GM23338 (cell line): ENCODE measurements around the gene ITPR2. TPM values are rescaled to one million over a fixed set of nuclear protein-coding genes. Genes with fewer than 3 reads are reported as not detected.

ENCODE experiments used
- ATAC-seq: fragments of 200-7000 bp; cut with Tn5 transposase; 3 replicates; pipeline ENCODE4 v1.9.1; 2020
- DNase-seq: peaks from one replicate; pipeline ENCODE4 v3.0.0-alpha.2; 2015; ENCODE audit warnings: low spot score
- H2AFZ ChIP-seq: fragments of 200-600 bp; sonication (generic); 2 replicates; pipeline ENCODE4 v1.8.0; 2016; ENCODE audit warnings: antibody characterized with exemption, mild to moderate bottlenecking, moderate library complexity
- H3F3A ChIP-seq: fragments of 200-600 bp; sonication (generic); replicated peaks from 2 replicates; pipeline ENCODE4 v1.8.0; 2017; ENCODE audit warnings: antibody characterized with exemption, mixed run types, low read depth
- H3K27ac ChIP-seq: fragments of 200-600 bp; sonication (generic); 2 replicates; pipeline ENCODE4 v1.6.1; 2016; ENCODE audit warnings: low read depth
- H3K27me3 ChIP-seq: fragments of 200-600 bp; sonication (generic); 2 replicates; pipeline ENCODE4 v1.8.0; 2016; ENCODE audit warnings: mild to moderate bottlenecking, mixed run types, moderate library complexity; ENCODE audit not compliant: insufficient read depth
- H3K36me3 ChIP-seq: fragments of 200-600 bp; sonication (generic); 2 replicates; pipeline ENCODE4 v1.8.0; 2016; ENCODE audit warnings: mild to moderate bottlenecking; ENCODE audit not compliant: insufficient read depth
- H3K4me1 ChIP-seq: fragments of 200-600 bp; sonication (generic); 2 replicates; pipeline ENCODE4 v1.8.0; 2016; ENCODE audit warnings: mild to moderate bottlenecking, moderate library complexity; ENCODE audit not compliant: insufficient read depth
- H3K4me2 ChIP-seq: fragments of 200-600 bp; sonication (generic); 2 replicates; pipeline ENCODE4 v1.7.1; 2017; ENCODE audit warnings: mixed run types
- H3K4me3 ChIP-seq: fragments of 200-600 bp; sonication (generic); 2 replicates; pipeline ENCODE4 v1.6.1; 2016; ENCODE audit warnings: mixed run types
- H3K79me2 ChIP-seq: fragments of 200-600 bp; sonication (generic); replicated peaks from 2 replicates; pipeline ENCODE4 v1.8.0; 2017; ENCODE audit warnings: mild to moderate bottlenecking; ENCODE audit not compliant: insufficient read depth
- H3K9me2 ChIP-seq: fragments of 200-600 bp; sonication (generic); 2 replicates; pipeline ENCODE4 v1.8.0; 2017; ENCODE audit not compliant: insufficient read depth
- H4K20me1 ChIP-seq: fragments of 200-600 bp; sonication (generic); replicated peaks from 2 replicates; pipeline ENCODE4 v1.8.0; 2017; ENCODE audit warnings: mild to moderate bottlenecking; ENCODE audit not compliant: insufficient read depth
- H3K27ac Mint-ChIP-seq: 2 replicates; pipeline ENCODE4 v1.8.0; 2020; ENCODE audit warnings: inconsistent platforms, mild to moderate bottlenecking, moderate library complexity, mixed read lengths
- H3K27me3 Mint-ChIP-seq: 3 replicates; pipeline ENCODE4 v1.8.0; 2022; ENCODE audit warnings: low read depth, mild to moderate bottlenecking, moderate library complexity, mixed read lengths, inconsistent platforms; ENCODE audit not compliant: insufficient read depth, poor library complexity
- H3K36me3 Mint-ChIP-seq: 3 replicates; pipeline ENCODE4 v1.8.0; 2021; ENCODE audit warnings: low read depth, mild to moderate bottlenecking, inconsistent platforms, moderate library complexity, mixed read lengths
- H3K4me1 Mint-ChIP-seq: 3 replicates; pipeline ENCODE4 v1.8.0; 2020; ENCODE audit warnings: mild to moderate bottlenecking, inconsistent platforms, mixed read lengths
- H3K4me3 Mint-ChIP-seq: 3 replicates; pipeline ENCODE4 v1.8.0; 2021; ENCODE audit warnings: moderate library complexity, mild to moderate bottlenecking, inconsistent platforms, mixed read lengths
- H3K9me3 Mint-ChIP-seq: 3 replicates; pipeline ENCODE4 v1.8.0; 2020; ENCODE audit warnings: moderate library complexity, mild to moderate bottlenecking, inconsistent platforms, mixed read lengths
- CREB1 ChIP-seq: fragments of 250-450 bp; sonication (Bioruptor Pico); IDR thresholded peaks from 2 replicates; pipeline ENCODE4 v1.5.0; 2020; ENCODE audit warnings: low read depth, mild to moderate bottlenecking, moderate library complexity
- ETS1 ChIP-seq: IDR thresholded peaks from 2 replicates; pipeline ENCODE4 v1.6.1; 2016; ENCODE audit warnings: antibody characterized with exemption
- EZH2 ChIP-seq: fragments of 200-600 bp; sonication (generic); IDR thresholded peaks from one replicate; pipeline ENCODE4 v1.8.0; 2017; ENCODE audit warnings: antibody characterized with exemption, mild to moderate bottlenecking, low read depth; ENCODE audit not compliant: unreplicated experiment
- EZH2phosphoT487 ChIP-seq: fragments of 200-600 bp; sonication (generic); IDR thresholded peaks from one replicate; pipeline ENCODE4 v1.8.1; 2018; ENCODE audit warnings: antibody characterized with exemption; ENCODE audit not compliant: unreplicated experiment
- JUNB ChIP-seq: IDR thresholded peaks from one replicate; pipeline ENCODE4 v1.6.1; 2016; ENCODE audit warnings: antibody characterized with exemption; ENCODE audit not compliant: unreplicated experiment
- NANOG ChIP-seq: IDR thresholded peaks from 2 replicates; pipeline ENCODE4 v1.6.1; 2016; ENCODE audit warnings: antibody characterized with exemption, borderline replicate concordance
- POLR2AphosphoS5 ChIP-seq: IDR thresholded peaks from 2 replicates; pipeline ENCODE4 v1.6.1; 2016; ENCODE audit warnings: antibody characterized with exemption, low read depth
- REST ChIP-seq: IDR thresholded peaks from one replicate; pipeline ENCODE4 v1.6.1; 2018; ENCODE audit warnings: antibody characterized with exemption; ENCODE audit not compliant: unreplicated experiment
- STAT1 ChIP-seq: IDR thresholded peaks from one replicate; pipeline ENCODE4 v1.6.1; 2016; ENCODE audit warnings: antibody characterized with exemption; ENCODE audit not compliant: unreplicated experiment
- ZNF114 ChIP-seq: fragments of 250-450 bp; sonication (Bioruptor Pico); IDR thresholded peaks from 2 replicates; pipeline ENCODE4 v1.5.0; 2020; ENCODE audit warnings: mild to moderate bottlenecking, moderate library complexity
- ZNF462 ChIP-seq: fragments of 250-450 bp; sonication (Bioruptor Pico); IDR thresholded peaks from 2 replicates; pipeline ENCODE4 v1.5.0; 2020; ENCODE audit warnings: mild to moderate bottlenecking, moderate library complexity
- polyA plus RNA-seq: library from polyadenylated mRNA; unstranded; fragments of >200 nt; fragmentation: Nextera tagmentation; extraction: Ambion mirVana; gene quantifications from 2 replicates; pipeline ENCODE4 v1.2.1, GENCODE V29; 2016
- total RNA-seq: library from RNA; depleted of rRNA; stranded (reverse); fragments of >200 nt; shearing (Covaris generic); gene quantifications from 2 replicates; pipeline ENCODE4 v1.2.3, GENCODE V29; 2014

ITPR2 gene
- total and polyA plus RNA-seq, 2 experiments from 2014 or later, result 44.5 to 65.2 TPM

- TF ChIP-seq REST (no peak), JUNB (no peak)
Observed at GRCh38 chr12:26293612-26294011, 539.4 kb downstream of the ITPR2 start (continued).

GRCh38 chr12:26292596-26292995, 540.4 kb downstream of the ITPR2 start:
- H4K20me1 ChIP-seq, result no peaks in the 10 kb centered on the region
- H3F3A ChIP-seq, result no peaks in the 10 kb centered on the region
- TF ChIP-seq CREB1 (CRISPR knock-in tag), result no peak
- TF ChIP-seq STAT1, result no peak
- TF ChIP-seq JUNB, result no peak
- TF ChIP-seq ETS1, result no peak
- no peak for TF ChIP-seq EZH2phosphoT487
- TF ChIP-seq POLR2AphosphoS5, result no peak
- TF ChIP-seq REST, result no peak
- TF ChIP-seq NANOG, result no peak
- no peak for TF ChIP-seq EZH2
- TF ChIP-seq ZNF462 (CRISPR knock-in tag), result no peak
- TF ChIP-seq ZNF114 (CRISPR knock-in tag), result no peak
- H3K79me2 ChIP-seq, result no peaks in the 10 kb centered on the region
- no peak for ATAC-seq
- no peaks in the 10 kb centered on the region for H3K27me3 ChIP-seq
- H3K4me2 ChIP-seq, result no peak overlapping the region
- no peak for DNase-seq
- no peak overlapping the region for H3K4me3 ChIP-seq
- H3K9me2 ChIP-seq, result 0 out of 2 replicates have a peak, but pooled peaks cover 7% of the 10 kb centered on the region
- H3K36me3 ChIP-seq, result no peaks in the 10 kb centered on the region
- no peaks in the 10 kb centered on the region for H3K4me1 ChIP-seq
- H2AFZ ChIP-seq, result no peak overlapping the region
- H3K4me3 Mint-ChIP-seq, result no peak overlapping the region
- no peaks in the 10 kb centered on the region for H3K4me1 Mint-ChIP-seq
- no peaks in the 10 kb centered on the region for H3K9me3 Mint-ChIP-seq
- H3K27me3 Mint-ChIP-seq, result no peaks in the 10 kb centered on the region
- no peaks in the 10 kb centered on the region for H3K36me3 Mint-ChIP-seq
- no peak overlapping the region for H3K27ac Mint-ChIP-seq
- no peak overlapping the region for H3K27ac ChIP-seq
